ENCODE results near the gene TGM2. TPM values are rescaled to one million over a fixed set of nuclear protein-coding genes. Genes with fewer than 3 reads are reported as not detected.

TGM2 gene
- total and polyA plus RNA-seq, 9 of the 15 experiments (the other 6 are each of a cell fraction or from before 2014, with no cell fraction given): 5.5 to 78.5 (median 37.6) TPM

DNA sequence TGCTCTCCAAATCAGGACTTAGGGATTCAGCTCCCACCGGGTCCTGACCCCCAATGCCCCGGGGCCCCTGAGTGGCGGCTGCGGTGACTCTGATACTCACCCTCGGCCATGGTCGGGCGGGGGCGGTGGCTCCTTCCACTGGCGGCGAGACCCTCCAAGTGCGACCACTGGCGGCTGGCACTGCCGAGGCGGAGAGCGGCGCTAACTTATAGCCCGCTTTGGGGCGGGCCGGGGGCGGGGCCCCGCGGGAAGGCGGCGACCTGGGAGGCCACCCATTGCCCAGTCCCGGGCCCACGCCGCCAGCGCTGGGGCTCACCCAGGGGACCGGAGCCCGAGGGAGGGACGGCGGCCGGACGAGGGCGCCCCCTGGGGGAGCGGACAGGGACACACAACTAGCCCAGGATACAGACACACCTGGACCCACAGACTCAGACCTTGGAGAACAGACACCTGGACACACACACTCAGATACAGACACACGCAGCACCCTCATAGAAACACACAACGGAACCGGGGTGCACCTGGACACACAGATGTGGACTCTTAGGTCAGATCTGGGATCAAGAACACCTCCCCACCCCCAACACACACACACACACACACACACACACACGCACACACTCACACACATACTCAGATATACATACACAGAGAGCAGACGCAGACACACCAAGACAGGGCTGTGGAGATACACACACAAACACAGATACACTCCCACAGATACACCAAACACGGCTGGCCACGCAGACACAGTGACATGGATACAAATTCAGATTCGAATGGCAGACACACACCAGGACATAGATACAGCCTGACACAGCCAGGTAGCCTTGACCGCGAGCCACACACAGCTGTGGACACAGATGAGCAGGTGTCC lies at the start of gene TGM2 (continued):
- no peak for TF ChIP-seq GTF2E2 (tag; IDR thresholded peaks at IDR 0.05)
- peak; percentile 41 for TF ChIP-seq TCF3 (CRISPR knock-in tag; IDR thresholded peaks at IDR 0.05)
- TF ChIP-seq, protein P1, sequence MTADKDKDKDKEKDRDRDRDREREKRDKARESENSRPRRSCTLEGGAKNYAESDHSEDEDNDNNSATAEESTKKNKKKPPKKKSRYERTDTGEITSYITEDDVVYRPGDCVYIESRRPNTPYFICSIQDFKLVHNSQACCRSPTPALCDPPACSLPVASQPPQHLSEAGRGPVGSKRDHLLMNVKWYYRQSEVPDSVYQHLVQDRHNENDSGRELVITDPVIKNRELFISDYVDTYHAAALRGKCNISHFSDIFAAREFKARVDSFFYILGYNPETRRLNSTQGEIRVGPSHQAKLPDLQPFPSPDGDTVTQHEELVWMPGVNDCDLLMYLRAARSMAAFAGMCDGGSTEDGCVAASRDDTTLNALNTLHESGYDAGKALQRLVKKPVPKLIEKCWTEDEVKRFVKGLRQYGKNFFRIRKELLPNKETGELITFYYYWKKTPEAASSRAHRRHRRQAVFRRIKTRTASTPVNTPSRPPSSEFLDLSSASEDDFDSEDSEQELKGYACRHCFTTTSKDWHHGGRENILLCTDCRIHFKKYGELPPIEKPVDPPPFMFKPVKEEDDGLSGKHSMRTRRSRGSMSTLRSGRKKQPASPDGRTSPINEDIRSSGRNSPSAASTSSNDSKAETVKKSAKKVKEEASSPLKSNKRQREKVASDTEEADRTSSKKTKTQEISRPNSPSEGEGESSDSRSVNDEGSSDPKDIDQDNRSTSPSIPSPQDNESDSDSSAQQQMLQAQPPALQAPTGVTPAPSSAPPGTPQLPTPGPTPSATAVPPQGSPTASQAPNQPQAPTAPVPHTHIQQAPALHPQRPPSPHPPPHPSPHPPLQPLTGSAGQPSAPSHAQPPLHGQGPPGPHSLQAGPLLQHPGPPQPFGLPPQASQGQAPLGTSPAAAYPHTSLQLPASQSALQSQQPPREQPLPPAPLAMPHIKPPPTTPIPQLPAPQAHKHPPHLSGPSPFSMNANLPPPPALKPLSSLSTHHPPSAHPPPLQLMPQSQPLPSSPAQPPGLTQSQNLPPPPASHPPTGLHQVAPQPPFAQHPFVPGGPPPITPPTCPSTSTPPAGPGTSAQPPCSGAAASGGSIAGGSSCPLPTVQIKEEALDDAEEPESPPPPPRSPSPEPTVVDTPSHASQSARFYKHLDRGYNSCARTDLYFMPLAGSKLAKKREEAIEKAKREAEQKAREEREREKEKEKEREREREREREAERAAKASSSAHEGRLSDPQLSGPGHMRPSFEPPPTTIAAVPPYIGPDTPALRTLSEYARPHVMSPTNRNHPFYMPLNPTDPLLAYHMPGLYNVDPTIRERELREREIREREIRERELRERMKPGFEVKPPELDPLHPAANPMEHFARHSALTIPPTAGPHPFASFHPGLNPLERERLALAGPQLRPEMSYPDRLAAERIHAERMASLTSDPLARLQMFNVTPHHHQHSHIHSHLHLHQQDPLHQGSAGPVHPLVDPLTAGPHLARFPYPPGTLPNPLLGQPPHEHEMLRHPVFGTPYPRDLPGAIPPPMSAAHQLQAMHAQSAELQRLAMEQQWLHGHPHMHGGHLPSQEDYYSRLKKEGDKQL (CRISPR knock-in tag; IDR thresholded peaks at IDR 0.05; ENCODE audit: borderline replicate concordance): no peak
- TF ChIP-seq, protein P2, sequence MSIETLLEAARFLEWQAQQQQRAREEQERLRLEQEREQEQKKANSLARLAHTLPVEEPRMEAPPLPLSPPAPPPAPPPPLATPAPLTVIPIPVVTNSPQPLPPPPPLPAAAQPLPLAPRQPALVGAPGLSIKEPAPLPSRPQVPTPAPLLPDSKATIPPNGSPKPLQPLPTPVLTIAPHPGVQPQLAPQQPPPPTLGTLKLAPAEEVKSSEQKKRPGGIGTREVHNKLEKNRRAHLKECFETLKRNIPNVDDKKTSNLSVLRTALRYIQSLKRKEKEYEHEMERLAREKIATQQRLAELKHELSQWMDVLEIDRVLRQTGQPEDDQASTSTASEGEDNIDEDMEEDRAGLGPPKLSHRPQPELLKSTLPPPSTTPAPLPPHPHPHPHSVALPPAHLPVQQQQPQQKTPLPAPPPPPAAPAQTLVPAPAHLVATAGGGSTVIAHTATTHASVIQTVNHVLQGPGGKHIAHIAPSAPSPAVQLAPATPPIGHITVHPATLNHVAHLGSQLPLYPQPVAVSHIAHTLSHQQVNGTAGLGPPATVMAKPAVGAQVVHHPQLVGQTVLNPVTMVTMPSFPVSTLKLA (conservative IDR thresholded peaks at IDR 0.05): peak in 1 of 2 experiments; percentile 72; a peak in 2 of 4 replicates
- TF ChIP-seq, protein P3, sequence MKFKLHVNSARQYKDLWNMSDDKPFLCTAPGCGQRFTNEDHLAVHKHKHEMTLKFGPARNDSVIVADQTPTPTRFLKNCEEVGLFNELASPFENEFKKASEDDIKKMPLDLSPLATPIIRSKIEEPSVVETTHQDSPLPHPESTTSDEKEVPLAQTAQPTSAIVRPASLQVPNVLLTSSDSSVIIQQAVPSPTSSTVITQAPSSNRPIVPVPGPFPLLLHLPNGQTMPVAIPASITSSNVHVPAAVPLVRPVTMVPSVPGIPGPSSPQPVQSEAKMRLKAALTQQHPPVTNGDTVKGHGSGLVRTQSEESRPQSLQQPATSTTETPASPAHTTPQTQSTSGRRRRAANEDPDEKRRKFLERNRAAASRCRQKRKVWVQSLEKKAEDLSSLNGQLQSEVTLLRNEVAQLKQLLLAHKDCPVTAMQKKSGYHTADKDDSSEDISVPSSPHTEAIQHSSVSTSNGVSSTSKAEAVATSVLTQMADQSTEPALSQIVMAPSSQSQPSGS (CRISPR knock-in tag; IDR thresholded peaks at IDR 0.05): no peak
- peak; percentile 77; the same call in 1 of the 2 replicates for TF ChIP-seq CTBP1 (IDR thresholded peaks at IDR 0.05; ENCODE audit: borderline replicate concordance)
- TF ChIP-seq POLR2AphosphoS5 (IDR thresholded peaks at IDR 0.05; ENCODE audit: control insufficient read depth, insufficient read depth, low read depth, low read length): no peak
- no peak for TF ChIP-seq IFI16 (CRISPR knock-in tag; IDR thresholded peaks at IDR 0.05)
- no peak for TF ChIP-seq ETV6 (IDR thresholded peaks at IDR 0.05; ENCODE audit: borderline replicate concordance in 1 of 2, low read depth in 2 of 2, low read length in 1 of 2)
- no peak for TF ChIP-seq ETV6 (CRISPR knock-in tag; IDR thresholded peaks at IDR 0.05; ENCODE audit: borderline replicate concordance)
- TF ChIP-seq, protein P4, sequence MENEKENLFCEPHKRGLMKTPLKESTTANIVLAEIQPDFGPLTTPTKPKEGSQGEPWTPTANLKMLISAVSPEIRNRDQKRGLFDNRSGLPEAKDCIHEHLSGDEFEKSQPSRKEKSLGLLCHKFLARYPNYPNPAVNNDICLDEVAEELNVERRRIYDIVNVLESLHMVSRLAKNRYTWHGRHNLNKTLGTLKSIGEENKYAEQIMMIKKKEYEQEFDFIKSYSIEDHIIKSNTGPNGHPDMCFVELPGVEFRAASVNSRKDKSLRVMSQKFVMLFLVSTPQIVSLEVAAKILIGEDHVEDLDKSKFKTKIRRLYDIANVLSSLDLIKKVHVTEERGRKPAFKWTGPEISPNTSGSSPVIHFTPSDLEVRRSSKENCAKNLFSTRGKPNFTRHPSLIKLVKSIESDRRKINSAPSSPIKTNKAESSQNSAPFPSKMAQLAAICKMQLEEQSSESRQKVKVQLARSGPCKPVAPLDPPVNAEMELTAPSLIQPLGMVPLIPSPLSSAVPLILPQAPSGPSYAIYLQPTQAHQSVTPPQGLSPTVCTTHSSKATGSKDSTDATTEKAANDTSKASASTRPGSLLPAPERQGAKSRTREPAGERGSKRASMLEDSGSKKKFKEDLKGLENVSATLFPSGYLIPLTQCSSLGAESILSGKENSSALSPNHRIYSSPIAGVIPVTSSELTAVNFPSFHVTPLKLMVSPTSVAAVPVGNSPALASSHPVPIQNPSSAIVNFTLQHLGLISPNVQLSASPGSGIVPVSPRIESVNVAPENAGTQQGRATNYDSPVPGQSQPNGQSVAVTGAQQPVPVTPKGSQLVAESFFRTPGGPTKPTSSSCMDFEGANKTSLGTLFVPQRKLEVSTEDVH (IDR thresholded peaks at IDR 0.05; ENCODE audit: low read depth, partially characterized antibody): no peak
- TF ChIP-seq PTBP1 (IDR thresholded peaks at IDR 0.05; ENCODE audit: low read depth, low read length): no peak
- no peak for TF ChIP-seq ZFP1 (CRISPR knock-in tag; IDR thresholded peaks at IDR 0.05)
- TF ChIP-seq ZNF444 (CRISPR knock-in tag; IDR thresholded peaks at IDR 0.05): no peak
- no peak for TF ChIP-seq HEY1 (CRISPR knock-in tag; IDR thresholded peaks at IDR 0.05; ENCODE audit: borderline replicate concordance)
